HepG2 (cell line): Measurements from ENCODE around the gene CASKIN2. TPM values are rescaled to one million over a fixed set of nuclear protein-coding genes. Genes with fewer than 3 reads are reported as not detected.

Experiments
- ATAC-seq: fragments of 200-7000 bp; cut with Tn5 transposase; 3 replicates; pipeline ENCODE4 v1.9.1; 2020; ENCODE audit warnings: mild to moderate bottlenecking, moderate library complexity
- BruUV-seq: library from RNA; stranded (reverse); fragments of 400-500 nt; replicated peaks from 2 replicates; lab custom pipeline; 2021; lab: Mats Ljungman, UMichigan
- CTCF ChIA-PET: fragments of 300-600 bp; formaldehyde crosslinking; extraction: SDS; loops from one replicate; lab custom pipeline; 2021; ENCODE audit warnings: low total read pairs, inconsistent platforms, low intra/inter-chr PET ratio; lab: Yijun Ruan, JAX
- POLR2A ChIA-PET: fragments of 350-600 bp; sonication (Branson Sonifier 250); formaldehyde crosslinking; loops from one replicate; lab custom pipeline; 2020; ENCODE audit warnings: antibody characterized with exemption, inconsistent platforms; lab: Yijun Ruan, JAX
- DNase-seq: peaks from one replicate; pipeline ENCODE4 v3.0.0-alpha.2; 2015; ENCODE audit warnings: low spot score
- FAIRE-seq: peaks from 3 replicates; lab custom pipeline; 2011; peaks lifted over from hg19 to GRCh38; lab: Jason Lieb, UNC
- H2AFZ ChIP-seq: one replicate; pipeline ENCODE4 v1.6.1; 2011; ENCODE audit warnings: low read length, inconsistent platforms
- H3K27ac ChIP-seq: fragments of 300-600 bp; 3 replicates; pipeline ENCODE4 v1.8.0; 2011; ENCODE audit warnings: mixed run types, mild to moderate bottlenecking, mixed read lengths, low read length, inconsistent platforms; ENCODE audit not compliant: insufficient read depth; ENCODE audit errors: extremely low read length
- H3K27me3 ChIP-seq, 2 experiments: fragments of 200-600 bp in 1 of 2; 2 replicates in 1 of 2; 3 replicates in 1 of 2; pipeline versions ENCODE4 v1.6.0 to v1.8.0; 2011; ENCODE audit warnings: low read length in 2 of 2, mild to moderate bottlenecking in 2 of 2, moderate library complexity in 2 of 2, inconsistent platforms in 1 of 2; ENCODE audit not compliant: insufficient read depth in 2 of 2, control insufficient read depth in 1 of 2
- H3K36me3 ChIP-seq, 2 experiments: fragments of 200-600 bp in 1 of 2; replicated peaks in 1 of 2; 2 replicates in 1 of 2; 3 replicates in 1 of 2; pipeline versions ENCODE4 v1.5.1 to v1.8.0; 2011; ENCODE audit warnings: low read length in 2 of 2, inconsistent platforms in 1 of 2; ENCODE audit not compliant: insufficient read depth in 2 of 2, control insufficient read depth in 1 of 2
- H3K4me1 ChIP-seq: 2 replicates; pipeline ENCODE4 v1.5.1; 2012; ENCODE audit warnings: low read length, inconsistent platforms; ENCODE audit not compliant: insufficient read depth
- H3K4me2 ChIP-seq: 2 replicates; pipeline ENCODE4 v1.6.0; 2011; ENCODE audit warnings: low read depth, low read length, inconsistent platforms
- H3K4me3 ChIP-seq, 3 experiments: fragments of 200-600 bp in 1 of 3; sonication (generic), shearing (Covaris generic) in 1 of 3; replicated peaks in 1 of 3; 2 replicates each; pipeline ENCODE4 v1.5.1; 2011 to 2016; ENCODE audit warnings: low read length in 3 of 3, inconsistent platforms in 2 of 3, low read depth in 2 of 3, mild to moderate bottlenecking in 2 of 3, control low read depth in 1 of 3, mixed read lengths in 1 of 3; ENCODE audit not compliant: insufficient read depth in 1 of 3
- H3K79me2 ChIP-seq: one replicate; pipeline ENCODE4 v1.6.1; 2011; ENCODE audit warnings: low read length, inconsistent platforms; ENCODE audit not compliant: insufficient read depth
- H3K9ac ChIP-seq: 2 replicates; pipeline ENCODE4 v1.6.0; 2011; ENCODE audit warnings: mild to moderate bottlenecking, low read depth, low read length, inconsistent platforms; ENCODE audit not compliant: insufficient read depth
- H3K9me3 ChIP-seq: 2 replicates; pipeline ENCODE4 v1.5.1; 2012; ENCODE audit warnings: mild to moderate bottlenecking, low read length
- H4K20me1 ChIP-seq: 2 replicates; pipeline ENCODE4 v1.6.0; 2011; ENCODE audit warnings: inconsistent platforms, mild to moderate bottlenecking, low read length, moderate library complexity; ENCODE audit not compliant: insufficient read depth
- CERS6 ChIP-seq: sonication (generic); formaldehyde crosslinking; IDR thresholded peaks from 2 replicates; pipeline ENCODE4 v1.5.0; 2020; ENCODE audit warnings: missing genetic modification reagents
- ELF1 ChIP-seq: sonication (generic); formaldehyde crosslinking; IDR thresholded peaks from 2 replicates; pipeline ENCODE4 v1.4.0; 2020; ENCODE audit warnings: missing genetic modification reagents
- JDP2 ChIP-seq: sonication (generic); formaldehyde crosslinking; IDR thresholded peaks from 2 replicates; pipeline ENCODE4 v1.8.1; 2022; ENCODE audit warnings: missing genetic modification reagents, borderline replicate concordance
- MZF1 ChIP-seq: sonication (generic); formaldehyde crosslinking; IDR thresholded peaks from 2 replicates; pipeline ENCODE4 v1.8.1; 2023; ENCODE audit warnings: mild to moderate bottlenecking, missing genetic modification reagents, borderline replicate concordance
- PATZ1 ChIP-seq: sonication (generic); formaldehyde crosslinking; IDR thresholded peaks from 2 replicates; pipeline ENCODE4 v1.4.0; 2020; ENCODE audit warnings: missing genetic modification reagents
- PAX8 ChIP-seq: sonication (generic); formaldehyde crosslinking; IDR thresholded peaks from 2 replicates; pipeline ENCODE4 v1.8.0; 2022; ENCODE audit warnings: mild to moderate bottlenecking, missing genetic modification reagents, borderline replicate concordance
- PLRG1 ChIP-seq: fragments of 450-650 bp; conservative IDR thresholded peaks from 2 replicates; pipeline ENCODE4 v1.6.1; 2016
- RELA ChIP-seq: sonication (generic); formaldehyde crosslinking; IDR thresholded peaks from 2 replicates; pipeline ENCODE4 v1.4.0; 2020; ENCODE audit warnings: missing genetic modification reagents
- SOX5 ChIP-seq: IDR thresholded peaks from 2 replicates; pipeline ENCODE4 v1.6.1; 2016; ENCODE audit warnings: borderline replicate concordance
- ZNF550 ChIP-seq: sonication (generic); formaldehyde crosslinking; IDR thresholded peaks from 2 replicates; pipeline ENCODE4 v1.4.0; 2020; ENCODE audit warnings: mild to moderate bottlenecking, missing genetic modification reagents, borderline replicate concordance
- WGBS: methylation state at CpG from one replicate; pipeline ENCODE4 v1.1.6; 2017; ENCODE audit warnings: low lambda C conversion rate; 5-methylcytosine and 5-hydroxymethylcytosine counted together
- in situ Hi-C: cut with HindIII; loops from 2 replicates; pipeline ENCODE4 v1.10.0; 2017; ENCODE audit warnings: low pct_unique_long_range_greater_than_20kb; ENCODE audit not compliant: extremely low pct_ligation_motif_present
- intact Hi-C: fragments of 100-400 bp; cut with micrococcal nuclease; formaldehyde crosslinking; loops from one replicate; pipeline ENCODE4 v1.10.0; 2022; ENCODE audit not compliant: unreplicated experiment
- polyA plus RNA-seq, 8 experiments: library from polyadenylated mRNA; depleted of rRNA in 3 of 8; stranded (reverse) in 7 of 8; unstranded in 1 of 8; fragments of >200 nt; fragmentation: Illumina TruSeq in 4 of 8; extraction: Trizol in 4 of 8; gene quantifications; 2 replicates each; pipeline versions ENCODE4 v1.2.1 to v1.2.3, GENCODE V29; 2011 to 2016; ENCODE audit warnings: low read depth in 4 of 8, missing spikeins in 1 of 8, mixed read lengths in 1 of 8; ENCODE audit not compliant: insufficient read depth in 1 of 8
- total RNA-seq, 5 experiments: library from RNA; depleted of rRNA; stranded (reverse); fragments of >200 nt; fragmentation: Illumina TruSeq; extraction: Trizol; gene quantifications; 2 replicates each; pipeline ENCODE4 v1.2.3, GENCODE V29; 2016; ENCODE audit warnings: low read depth in 1 of 5
- TF ChIP-seq, protein P1 (sequence below): sonication (generic); formaldehyde crosslinking; IDR thresholded peaks from 2 replicates; pipeline ENCODE4 v1.4.0; 2020; ENCODE audit warnings: missing genetic modification reagents, borderline replicate concordance
- TF ChIP-seq, protein P2 (sequence below): sonication (generic); formaldehyde crosslinking; IDR thresholded peaks from 2 replicates; pipeline ENCODE4; 2020; ENCODE audit warnings: missing genetic modification reagents, mild to moderate bottlenecking, borderline replicate concordance
- TF ChIP-seq, protein P3 (sequence below): sonication (generic); formaldehyde crosslinking; IDR thresholded peaks from 2 replicates; pipeline ENCODE4 v1.4.0; 2020; ENCODE audit warnings: missing genetic modification reagents

The CASKIN2 gene
- total and polyA plus RNA-seq, 2 of the 13 experiments (the other 11 are each of a cell fraction or from before 2014, with no cell fraction given) = 5.2 to 7.8 TPM

GRCh38 chr17:75530837-75531720 lies 15.7 kb upstream of the CASKIN2 start:
- Histone ChIP-seq H4K20me1 (peaks cover 7% of the 10 kb centered on the region; the same call in 1 of the 2 replicates), H3K4me2 (no peak overlapping the region), H3K4me1 (peaks cover 13% of the 10 kb centered on the region), H3K9ac (no peak overlapping the region), H3K36me3 (peaks cover 5 to 23% of the 10 kb centered on the region in 2 experiments; a peak in 4 of 5 replicates), H3K79me2 (peaks cover 23% of the 10 kb centered on the region), H3K27ac (no peak overlapping the region), H3K4me3 (no peak overlapping the region), H3K9me3 (no peaks in the 10 kb centered on the region), H3K27me3 (no peaks in the 10 kb centered on the region), H2AFZ (no peak overlapping the region)
- in situ Hi-C loops (no loop called here), intact Hi-C loops (no loop called here)
- WGBS = 97% methylated on average over 15 of the region's 19 CpGs
- ChIA-PET POLR2A (no interaction called here), CTCF (no interaction called here)
- DNase-seq = no peak
- FAIRE-seq = no peak
- no TSS peak for BruUV-seq
- no peak for ATAC-seq
- TF ChIP-seq CERS6 (CRISPR knock-in tag) (no peak), PAX8 (CRISPR knock-in tag) (no peak), SOX5 (CRISPR knock-in tag) (no peak), PLRG1 (no peak), ZNF550 (CRISPR knock-in tag) (no peak), PATZ1 (CRISPR knock-in tag) (no peak), RELA (no peak), MZF1 (CRISPR knock-in tag) (no peak), JDP2 (CRISPR knock-in tag) (no peak), ELF1 (no peak)
- TF ChIP-seq, protein P1, sequence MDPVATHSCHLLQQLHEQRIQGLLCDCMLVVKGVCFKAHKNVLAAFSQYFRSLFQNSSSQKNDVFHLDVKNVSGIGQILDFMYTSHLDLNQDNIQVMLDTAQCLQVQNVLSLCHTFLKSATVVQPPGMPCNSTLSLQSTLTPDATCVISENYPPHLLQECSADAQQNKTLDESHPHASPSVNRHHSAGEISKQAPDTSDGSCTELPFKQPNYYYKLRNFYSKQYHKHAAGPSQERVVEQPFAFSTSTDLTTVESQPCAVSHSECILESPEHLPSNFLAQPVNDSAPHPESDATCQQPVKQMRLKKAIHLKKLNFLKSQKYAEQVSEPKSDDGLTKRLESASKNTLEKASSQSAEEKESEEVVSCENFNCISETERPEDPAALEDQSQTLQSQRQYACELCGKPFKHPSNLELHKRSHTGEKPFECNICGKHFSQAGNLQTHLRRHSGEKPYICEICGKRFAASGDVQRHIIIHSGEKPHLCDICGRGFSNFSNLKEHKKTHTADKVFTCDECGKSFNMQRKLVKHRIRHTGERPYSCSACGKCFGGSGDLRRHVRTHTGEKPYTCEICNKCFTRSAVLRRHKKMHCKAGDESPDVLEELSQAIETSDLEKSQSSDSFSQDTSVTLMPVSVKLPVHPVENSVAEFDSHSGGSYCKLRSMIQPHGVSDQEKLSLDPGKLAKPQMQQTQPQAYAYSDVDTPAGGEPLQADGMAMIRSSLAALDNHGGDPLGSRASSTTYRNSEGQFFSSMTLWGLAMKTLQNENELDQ = no peak
- TF ChIP-seq, protein P2, sequence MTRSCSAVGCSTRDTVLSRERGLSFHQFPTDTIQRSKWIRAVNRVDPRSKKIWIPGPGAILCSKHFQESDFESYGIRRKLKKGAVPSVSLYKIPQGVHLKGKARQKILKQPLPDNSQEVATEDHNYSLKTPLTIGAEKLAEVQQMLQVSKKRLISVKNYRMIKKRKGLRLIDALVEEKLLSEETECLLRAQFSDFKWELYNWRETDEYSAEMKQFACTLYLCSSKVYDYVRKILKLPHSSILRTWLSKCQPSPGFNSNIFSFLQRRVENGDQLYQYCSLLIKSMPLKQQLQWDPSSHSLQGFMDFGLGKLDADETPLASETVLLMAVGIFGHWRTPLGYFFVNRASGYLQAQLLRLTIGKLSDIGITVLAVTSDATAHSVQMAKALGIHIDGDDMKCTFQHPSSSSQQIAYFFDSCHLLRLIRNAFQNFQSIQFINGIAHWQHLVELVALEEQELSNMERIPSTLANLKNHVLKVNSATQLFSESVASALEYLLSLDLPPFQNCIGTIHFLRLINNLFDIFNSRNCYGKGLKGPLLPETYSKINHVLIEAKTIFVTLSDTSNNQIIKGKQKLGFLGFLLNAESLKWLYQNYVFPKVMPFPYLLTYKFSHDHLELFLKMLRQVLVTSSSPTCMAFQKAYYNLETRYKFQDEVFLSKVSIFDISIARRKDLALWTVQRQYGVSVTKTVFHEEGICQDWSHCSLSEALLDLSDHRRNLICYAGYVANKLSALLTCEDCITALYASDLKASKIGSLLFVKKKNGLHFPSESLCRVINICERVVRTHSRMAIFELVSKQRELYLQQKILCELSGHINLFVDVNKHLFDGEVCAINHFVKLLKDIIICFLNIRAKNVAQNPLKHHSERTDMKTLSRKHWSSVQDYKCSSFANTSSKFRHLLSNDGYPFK (CRISPR knock-in tag) = no peak
- TF ChIP-seq, protein P3, sequence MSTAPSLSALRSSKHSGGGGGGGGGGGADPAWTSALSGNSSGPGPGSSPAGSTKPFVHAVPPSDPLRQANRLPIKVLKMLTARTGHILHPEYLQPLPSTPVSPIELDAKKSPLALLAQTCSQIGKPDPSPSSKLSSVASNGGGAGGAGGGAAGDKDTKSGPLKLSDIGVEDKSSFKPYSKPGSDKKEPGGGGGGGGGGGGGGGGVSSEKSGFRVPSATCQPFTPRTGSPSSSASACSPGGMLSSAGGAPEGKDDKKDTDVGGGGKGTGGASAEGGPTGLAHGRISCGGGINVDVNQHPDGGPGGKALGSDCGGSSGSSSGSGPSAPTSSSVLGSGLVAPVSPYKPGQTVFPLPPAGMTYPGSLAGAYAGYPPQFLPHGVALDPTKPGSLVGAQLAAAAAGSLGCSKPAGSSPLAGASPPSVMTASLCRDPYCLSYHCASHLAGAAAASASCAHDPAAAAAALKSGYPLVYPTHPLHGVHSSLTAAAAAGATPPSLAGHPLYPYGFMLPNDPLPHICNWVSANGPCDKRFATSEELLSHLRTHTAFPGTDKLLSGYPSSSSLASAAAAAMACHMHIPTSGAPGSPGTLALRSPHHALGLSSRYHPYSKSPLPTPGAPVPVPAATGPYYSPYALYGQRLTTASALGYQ (CRISPR knock-in tag) = no peak
